Measurements from ENCODE around the gene RAPGEF3.

GRCh38 chr12:47747126-47747525 lies 11.6 kb downstream of the RAPGEF3 start:
- TF ChIP-seq CTCF (IDR thresholded peaks at IDR 0.05; ENCODE audit: low read depth, low read length) = no peak
- TF ChIP-seq POLR2A (IDR thresholded peaks at IDR 0.05; ENCODE audit: extremely low read depth, insufficient read length) = no peak
